Measurements from ENCODE around the gene SCNN1G.

GRCh38 chr16:23216658-23217246 lies 34.2 kb downstream of the SCNN1G start:
- no peak for TF ChIP-seq GATA2 (IDR thresholded peaks at IDR 0.05; ENCODE audit: low read depth, low read length)
- TF ChIP-seq GATA3 (IDR thresholded peaks at IDR 0.05; ENCODE audit: low read depth, low read length): no peak

Measured in SH-SY5Y (cell line).